ENCODE data around the gene TSKU. TPM values are rescaled to one million over a fixed set of nuclear protein-coding genes. Genes with fewer than 3 reads are reported as not detected.

The TSKU gene
- total RNA-seq, 1 donor from 2014 or later = 29.2 TPM

- no peaks in the 10 kb centered on the region for H3K36me3 Mint-ChIP-seq (ENCODE audit: unreplicated experiment)
- H3K27ac Mint-ChIP-seq (ENCODE audit: unreplicated experiment) = no peak overlapping the region
- H3K27me3 Mint-ChIP-seq (ENCODE audit: unreplicated experiment) = peaks cover 2% of the 10 kb centered on the region
- no peak for TF ChIP-seq CTCF (IDR thresholded peaks at IDR 0.05; ENCODE audit: partially characterized antibody, unreplicated experiment)
- no peak for DNase-seq
- H3K4me1 Mint-ChIP-seq (ENCODE audit: low read depth, unreplicated experiment) = peaks cover 8% of the 10 kb centered on the region
- H3K4me3 Mint-ChIP-seq (ENCODE audit: unreplicated experiment) = no peak overlapping the region
- H3K9me3 Mint-ChIP-seq (ENCODE audit: unreplicated experiment) = no peaks in the 10 kb centered on the region
Measured at GRCh38 chr11:76839311-76839710, 56.2 kb downstream of the TSKU start.

GRCh38 chr11:76841923-76842452, 58.8 kb downstream of the TSKU start:
- no peaks in the 10 kb centered on the region for H3K36me3 Mint-ChIP-seq (ENCODE audit: unreplicated experiment)
- H3K4me3 Mint-ChIP-seq (ENCODE audit: unreplicated experiment) = no peak overlapping the region
- TF ChIP-seq CTCF (IDR thresholded peaks at IDR 0.05; ENCODE audit: partially characterized antibody, unreplicated experiment) = no peak
- DNase-seq = no peak
- H3K27me3 Mint-ChIP-seq (ENCODE audit: unreplicated experiment) = peaks cover 2% of the 10 kb centered on the region
- H3K4me1 Mint-ChIP-seq (ENCODE audit: low read depth, unreplicated experiment) = peaks cover 8% of the 10 kb centered on the region
- H3K27ac Mint-ChIP-seq (ENCODE audit: unreplicated experiment) = no peak overlapping the region
- H3K9me3 Mint-ChIP-seq (ENCODE audit: unreplicated experiment) = no peaks in the 10 kb centered on the region

- Mint-ChIP-seq H3K27ac (ENCODE audit: unreplicated experiment) (no peak overlapping the region), H3K27me3 (ENCODE audit: unreplicated experiment) (no peaks in the 10 kb centered on the region), H3K36me3 (ENCODE audit: unreplicated experiment) (no peaks in the 10 kb centered on the region), H3K4me1 (ENCODE audit: low read depth, unreplicated experiment) (peaks cover 3% of the 10 kb centered on the region), H3K9me3 (ENCODE audit: unreplicated experiment) (peaks cover 2% of the 10 kb centered on the region), H3K4me3 (ENCODE audit: unreplicated experiment) (no peak overlapping the region)
- TF ChIP-seq CTCF (IDR thresholded peaks at IDR 0.05; ENCODE audit: partially characterized antibody, unreplicated experiment) = no peak
- DNase-seq = no peak
Measured at GRCh38 chr11:76843907-76844306, 60.8 kb downstream of the TSKU start.

GRCh38 chr11:76844511-76844910, 61.4 kb downstream of the TSKU start:
- no peak for TF ChIP-seq CTCF (IDR thresholded peaks at IDR 0.05; ENCODE audit: partially characterized antibody, unreplicated experiment)
- Mint-ChIP-seq H3K4me1 (ENCODE audit: low read depth, unreplicated experiment) (no peaks in the 10 kb centered on the region), H3K4me3 (ENCODE audit: unreplicated experiment) (no peak overlapping the region), H3K27me3 (ENCODE audit: unreplicated experiment) (no peaks in the 10 kb centered on the region), H3K27ac (ENCODE audit: unreplicated experiment) (no peak overlapping the region), H3K36me3 (ENCODE audit: unreplicated experiment) (no peaks in the 10 kb centered on the region), H3K9me3 (ENCODE audit: unreplicated experiment) (peaks cover 4% of the 10 kb centered on the region)
- no peak for DNase-seq

- no peak for DNase-seq
- H3K36me3 Mint-ChIP-seq (ENCODE audit: unreplicated experiment) = no peaks in the 10 kb centered on the region
- H3K27ac Mint-ChIP-seq (ENCODE audit: unreplicated experiment) = no peak overlapping the region
- TF ChIP-seq CTCF (IDR thresholded peaks at IDR 0.05; ENCODE audit: partially characterized antibody, unreplicated experiment) = no peak
- no peaks in the 10 kb centered on the region for H3K4me1 Mint-ChIP-seq (ENCODE audit: low read depth, unreplicated experiment)
- H3K4me3 Mint-ChIP-seq (ENCODE audit: unreplicated experiment) = no peak overlapping the region
- no peaks in the 10 kb centered on the region for H3K27me3 Mint-ChIP-seq (ENCODE audit: unreplicated experiment)
- H3K9me3 Mint-ChIP-seq (ENCODE audit: unreplicated experiment) = peaks cover 4% of the 10 kb centered on the region
Measured at GRCh38 chr11:76845069-76845468, 61.9 kb downstream of the TSKU start.
